AG04450 (cell line): ENCODE data around the gene MT1F. TPM values are rescaled to one million over a fixed set of nuclear protein-coding genes. Genes with fewer than 3 reads are reported as not detected.

Source experiments
- CTCF ChIA-PET: fragments of 300-600, 350-600 bp; formaldehyde crosslinking; extraction: SDS; loops from one replicate; lab custom pipeline; 2022; ENCODE audit warnings: antibody characterized with exemption, inconsistent platforms; lab: Charles Lee
- POLR2A ChIA-PET: fragments of 350-600 bp; formaldehyde crosslinking; extraction: SDS; loops from one replicate; lab custom pipeline; 2021; ENCODE audit warnings: antibody characterized with exemption, inconsistent platforms; lab: Yijun Ruan, JAX
- DNase-seq: peaks from one replicate; pipeline ENCODE4 v3.0.0-alpha.2; 2011; ENCODE audit warnings: low read depth, low spot score
- H3K27ac ChIP-seq: one replicate; pipeline ENCODE4 v1.5.1; 2012; ENCODE audit warnings: low read depth, low read length, control low read depth
- H3K27me3 ChIP-seq: one replicate; pipeline ENCODE4 v1.6.0; 2012; ENCODE audit warnings: low read length; ENCODE audit not compliant: control insufficient read depth, insufficient read depth
- H3K4me3 ChIP-seq: 2 replicates; pipeline ENCODE4 v1.5.1; 2011; ENCODE audit warnings: mild to moderate bottlenecking, low read depth, low read length, control low read depth
- H3K9me3 ChIP-seq: 2 replicates; pipeline ENCODE4 v1.5.1; 2012; ENCODE audit warnings: low read length; ENCODE audit not compliant: control insufficient read depth, insufficient read depth
- polyA plus RNA-seq: library from polyadenylated mRNA; depleted of rRNA; stranded (reverse); fragments of >200 nt; gene quantifications from 2 replicates; pipeline ENCODE4 v1.2.3, GENCODE V29; 2011
- TF ChIP-seq, protein P1 (sequence below): IDR thresholded peaks from 2 replicates; pipeline ENCODE4 v1.5.1; 2011; ENCODE audit warnings: low read depth, low read length, control low read depth, inconsistent platforms

Gene MT1F
- polyA plus RNA-seq, 1 experiment, result 0.35 TPM

DNA sequence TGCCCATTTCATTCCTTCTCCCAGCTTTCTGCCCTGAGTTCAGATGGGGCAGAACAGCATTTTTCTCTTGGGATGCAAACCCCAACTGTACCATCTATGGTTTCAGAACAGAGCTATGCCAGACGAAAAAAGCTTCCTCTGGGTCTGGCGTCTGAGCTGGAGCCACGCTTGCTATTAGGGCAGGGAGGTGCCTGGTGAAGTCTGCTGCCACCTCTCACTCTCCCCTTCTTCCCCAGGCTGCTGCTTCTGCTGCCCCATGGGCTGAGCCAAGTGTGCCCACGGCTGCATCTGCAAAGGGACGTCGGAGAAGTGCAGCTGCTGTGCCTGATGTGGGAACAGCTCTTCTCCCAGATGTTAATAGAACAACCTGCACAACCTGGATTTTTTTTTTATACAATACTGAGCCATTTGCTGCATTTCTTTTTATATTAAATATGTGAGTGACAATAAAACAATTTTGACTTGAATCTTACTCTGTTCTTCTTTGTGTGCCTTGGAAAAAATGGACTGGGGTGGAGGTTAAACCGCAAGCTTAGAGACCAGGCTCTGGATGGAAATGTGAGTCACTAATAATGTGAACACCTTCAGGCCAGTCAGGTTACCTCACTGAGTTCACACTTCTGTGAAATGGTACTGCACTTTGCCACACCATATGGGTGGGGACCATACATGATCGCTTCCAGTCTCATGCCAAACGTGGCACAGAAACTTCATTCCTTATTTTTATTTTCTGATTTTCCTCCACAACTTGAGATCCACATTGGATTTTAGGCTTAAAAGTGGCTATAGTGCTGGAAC, 20.9 kb upstream of the MT1F start:
- Histone ChIP-seq H3K27me3 (peaks cover 87% of the 10 kb centered on the region), H3K9me3 (no peaks in the 10 kb centered on the region; the same call in 1 of the 2 replicates), H3K27ac (no peak overlapping the region), H3K4me3 (no peak overlapping the region)
- ChIA-PET CTCF (interaction anchor here (0.5 kb wide), 1 partner anchor 478 kb away, joined by 3 read pairs; no protein-coding TSS in a partner anchor), POLR2A (interaction anchor here (3.3 kb wide), 1 partner anchor 11 kb away, joined by 12 read pairs; the partner anchor contains the start of gene MT1E)
- TF ChIP-seq, protein P1, sequence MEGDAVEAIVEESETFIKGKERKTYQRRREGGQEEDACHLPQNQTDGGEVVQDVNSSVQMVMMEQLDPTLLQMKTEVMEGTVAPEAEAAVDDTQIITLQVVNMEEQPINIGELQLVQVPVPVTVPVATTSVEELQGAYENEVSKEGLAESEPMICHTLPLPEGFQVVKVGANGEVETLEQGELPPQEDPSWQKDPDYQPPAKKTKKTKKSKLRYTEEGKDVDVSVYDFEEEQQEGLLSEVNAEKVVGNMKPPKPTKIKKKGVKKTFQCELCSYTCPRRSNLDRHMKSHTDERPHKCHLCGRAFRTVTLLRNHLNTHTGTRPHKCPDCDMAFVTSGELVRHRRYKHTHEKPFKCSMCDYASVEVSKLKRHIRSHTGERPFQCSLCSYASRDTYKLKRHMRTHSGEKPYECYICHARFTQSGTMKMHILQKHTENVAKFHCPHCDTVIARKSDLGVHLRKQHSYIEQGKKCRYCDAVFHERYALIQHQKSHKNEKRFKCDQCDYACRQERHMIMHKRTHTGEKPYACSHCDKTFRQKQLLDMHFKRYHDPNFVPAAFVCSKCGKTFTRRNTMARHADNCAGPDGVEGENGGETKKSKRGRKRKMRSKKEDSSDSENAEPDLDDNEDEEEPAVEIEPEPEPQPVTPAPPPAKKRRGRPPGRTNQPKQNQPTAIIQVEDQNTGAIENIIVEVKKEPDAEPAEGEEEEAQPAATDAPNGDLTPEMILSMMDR, result no peak
- no peak for DNase-seq

DNA sequence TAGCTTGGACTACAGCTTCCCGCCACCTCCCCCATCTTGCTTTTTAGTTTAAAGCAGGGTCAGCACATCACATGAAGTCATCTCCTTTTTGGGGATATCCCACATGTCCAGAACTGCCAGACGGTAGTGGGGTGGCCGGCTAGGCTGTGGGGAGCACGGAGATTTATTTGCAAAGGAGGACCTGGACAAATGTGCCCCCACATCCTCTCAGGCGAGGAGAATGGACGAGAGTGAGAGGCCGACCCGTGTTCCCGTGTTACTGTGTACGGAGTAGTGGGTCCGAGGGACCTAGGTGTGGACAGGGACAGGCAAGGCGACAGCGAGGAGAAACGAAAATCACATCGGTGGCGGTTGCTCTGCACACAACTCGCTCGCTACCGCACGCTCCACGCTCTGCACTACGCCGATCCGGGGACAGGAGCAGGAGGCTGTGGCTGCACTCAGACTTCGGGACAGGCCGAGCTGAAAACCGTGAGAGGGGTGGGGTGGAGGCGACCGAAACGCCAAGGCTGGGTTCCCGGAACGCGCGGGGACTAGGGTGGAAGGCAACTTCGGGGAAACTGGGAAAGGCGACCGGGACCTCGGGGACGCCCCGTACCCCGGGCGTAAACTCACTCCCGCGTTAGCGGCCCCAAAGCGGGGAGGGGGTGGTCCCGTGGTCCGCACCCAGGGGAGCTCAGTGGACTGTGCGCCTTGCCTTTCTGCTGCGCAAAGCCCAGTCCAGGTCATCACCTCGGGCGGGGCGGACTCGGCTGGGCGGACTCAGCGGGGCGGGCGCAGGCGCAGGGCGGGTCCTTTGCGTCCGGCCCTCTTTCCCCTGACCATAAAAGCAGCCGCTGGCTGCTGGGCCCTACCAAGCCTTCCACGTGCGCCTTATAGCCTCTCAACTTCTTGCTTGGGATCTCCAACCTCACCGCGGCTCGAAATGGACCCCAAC, 19.7 kb upstream of the MT1F start, which contains the start of gene MT1A:
Gene MT1A (plus strand): TSS at position 853 of the 937 bp plus-strand sequence. CDS start 73 bp downstream, at position 926.
- DNase-seq, result no peak
- TF ChIP-seq, protein P1, result no peak
- H3K9me3 ChIP-seq, result no peaks in the 10 kb centered on the region; the same call in 1 of the 2 replicates
- peak within 1 kb of the TSS; percentile 59 for H3K4me3 ChIP-seq
- ChIA-PET POLR2A (no interaction called here), CTCF (no interaction called here)
- H3K27ac ChIP-seq, result no peak within 1 kb of the TSS
- peaks cover 83% of the 10 kb centered on the region for H3K27me3 ChIP-seq

DNA sequence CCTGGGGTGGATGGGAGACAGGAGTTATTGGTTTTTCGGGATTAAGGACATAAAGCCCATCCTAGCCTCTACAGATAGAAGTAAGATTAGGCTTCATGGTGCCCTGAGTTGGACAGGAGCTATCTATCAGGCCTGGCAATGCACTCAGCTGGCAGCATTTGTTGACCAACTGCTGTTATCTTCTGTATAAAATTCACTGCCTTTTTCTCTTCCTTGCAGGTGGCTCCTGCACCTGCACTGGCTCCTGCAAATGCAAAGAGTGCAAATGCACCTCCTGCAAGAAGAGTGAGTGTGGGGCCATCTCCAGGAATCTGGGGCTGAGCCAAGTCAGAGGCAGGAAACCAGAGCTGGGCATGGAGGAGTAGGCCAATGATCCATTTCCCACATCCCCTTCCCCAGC, 18.7 kb upstream of the MT1F start:
- Histone ChIP-seq H3K27me3 (peaks cover 86% of the 10 kb centered on the region), H3K27ac (no peak overlapping the region), H3K4me3 (no peak overlapping the region), H3K9me3 (no peaks in the 10 kb centered on the region; the same call in 1 of the 2 replicates)
- ChIA-PET POLR2A (interaction anchor here (1.1 kb wide), 1 partner anchor 14 kb away, joined by 3 read pairs; the partner anchor contains the start of gene MT1E), CTCF (interaction anchor here (1.0 kb wide), 1 partner anchor 125 kb away, joined by 3 read pairs; no protein-coding TSS in a partner anchor)
- TF ChIP-seq, protein P1, result no peak
- no peak for DNase-seq

DNA sequence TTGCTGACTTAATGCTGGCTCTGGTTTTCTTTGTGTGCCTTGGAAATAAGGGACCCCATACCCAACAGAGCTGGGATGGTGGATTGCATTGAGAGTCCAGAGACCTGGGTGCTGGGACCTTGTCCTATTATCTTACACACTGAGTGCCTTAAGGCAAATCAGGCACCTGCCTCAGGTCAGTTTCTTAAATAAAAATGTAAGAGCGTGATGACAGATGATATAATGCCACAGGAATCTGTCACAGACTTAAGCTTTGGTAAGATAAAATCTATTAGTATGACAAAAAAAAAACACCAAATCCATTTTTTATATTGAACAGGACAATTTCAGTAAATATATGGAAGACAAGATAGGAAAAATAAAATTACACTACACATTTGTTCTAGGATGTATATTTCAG, 17.7 kb upstream of the MT1F start:
- Histone ChIP-seq H3K27me3 (peaks cover 86% of the 10 kb centered on the region), H3K27ac (no peak overlapping the region), H3K9me3 (no peaks in the 10 kb centered on the region; the same call in 1 of the 2 replicates), H3K4me3 (no peak overlapping the region)
- ChIA-PET POLR2A (no interaction called here), CTCF (no interaction called here)
- DNase-seq, result no peak
- TF ChIP-seq, protein P1, result no peak
